Activated naive CD8-positive, alpha-beta T cell (primary cell): ENCODE measurements around the gene LGR5.
"Not testable (repeated sequence)": the region's sequence is repeated elsewhere in the genome, so short reads cannot be mapped to it uniquely, and the experiment has no call there.

Source experiments
- H3K27ac Mint-ChIP-seq: one replicate; pipeline ENCODE4 v1.8.0; 2021; ENCODE audit warnings: mixed read lengths
- H3K27me3 Mint-ChIP-seq: one replicate; pipeline ENCODE4 v1.8.0; 2021; ENCODE audit warnings: mixed read lengths
- H3K36me3 Mint-ChIP-seq: one replicate; pipeline ENCODE4 v1.8.0; 2021; ENCODE audit warnings: mixed read lengths
- H3K4me1 Mint-ChIP-seq: one replicate; pipeline ENCODE4 v1.8.0; 2021; ENCODE audit warnings: low read depth, mixed read lengths
- H3K4me3 Mint-ChIP-seq: one replicate; pipeline ENCODE4 v1.8.0; 2021; ENCODE audit warnings: mild to moderate bottlenecking, mixed read lengths
- H3K9me3 Mint-ChIP-seq: one replicate; pipeline ENCODE4 v1.8.0; 2021; ENCODE audit warnings: low read depth, mixed read lengths

The LGR5 gene

DNA sequence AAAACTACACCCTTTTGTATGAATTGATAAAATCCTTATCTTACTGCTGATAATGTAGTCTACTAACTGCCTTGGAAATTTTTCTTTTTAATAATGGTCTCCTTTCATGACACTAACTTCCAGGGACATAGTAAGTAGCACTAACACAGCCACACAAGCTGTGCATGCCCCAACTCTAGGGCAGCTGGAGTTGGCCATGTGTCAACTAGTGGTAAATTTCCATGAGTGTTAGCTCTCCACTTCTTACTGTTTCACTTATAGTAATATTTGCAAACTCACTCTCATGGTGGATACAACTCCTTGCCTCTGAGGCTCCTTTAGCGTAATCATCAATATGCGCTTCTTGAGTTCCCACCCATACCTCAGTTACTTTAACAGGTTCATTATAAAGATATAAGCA lies 38.0 kb downstream of the LGR5 start:
- H3K27ac Mint-ChIP-seq: no peak overlapping the region
- no peaks in the 10 kb centered on the region for H3K4me1 Mint-ChIP-seq
- H3K4me3 Mint-ChIP-seq: no peak overlapping the region
- H3K27me3 Mint-ChIP-seq: peaks cover 6% of the 10 kb centered on the region
- H3K36me3 Mint-ChIP-seq: no peaks in the 10 kb centered on the region
- H3K9me3 Mint-ChIP-seq: no peaks in the 10 kb centered on the region

- no peaks in the 10 kb centered on the region for H3K4me1 Mint-ChIP-seq
- no peaks in the 10 kb centered on the region for H3K9me3 Mint-ChIP-seq
- H3K4me3 Mint-ChIP-seq: no peak overlapping the region
- H3K27me3 Mint-ChIP-seq: peaks cover 4% of the 10 kb centered on the region
- no peak overlapping the region for H3K27ac Mint-ChIP-seq
- H3K36me3 Mint-ChIP-seq: no peaks in the 10 kb centered on the region
Measured at GRCh38 chr12:71478270-71478669, 38.7 kb downstream of the LGR5 start.

GRCh38 chr12:71484272-71484905 lies 44.8 kb downstream of the LGR5 start:
- H3K27ac Mint-ChIP-seq: no peak overlapping the region
- no peaks in the 10 kb centered on the region for H3K9me3 Mint-ChIP-seq

DNA sequence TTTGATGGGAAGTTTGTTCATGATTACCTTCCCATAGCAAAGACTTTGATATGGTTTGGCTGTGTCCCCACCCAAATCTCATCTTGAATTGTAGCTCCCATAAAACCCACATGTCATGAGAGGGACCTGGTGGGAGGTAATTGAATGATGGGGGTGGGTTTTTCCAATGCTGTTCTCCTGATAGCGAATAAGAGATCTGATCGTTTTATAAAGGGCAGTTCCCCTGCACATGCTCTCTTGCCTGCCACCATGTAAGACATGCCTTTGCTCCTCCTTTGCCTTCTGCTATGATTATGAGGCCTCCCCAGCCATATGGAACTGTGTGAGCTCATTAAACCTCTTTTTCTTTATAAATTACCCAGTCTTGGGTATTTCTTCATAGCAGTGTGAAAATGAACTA lies 51.2 kb downstream of the LGR5 start:
- not testable (repeated sequence) for H3K4me1 Mint-ChIP-seq, H3K36me3 Mint-ChIP-seq, H3K27ac Mint-ChIP-seq, H3K9me3 Mint-ChIP-seq, H3K4me3 Mint-ChIP-seq, H3K27me3 Mint-ChIP-seq

More at GRCh38 chr12:71484272-71484905, 44.8 kb downstream of the LGR5 start:
- no peak overlapping the region for H3K4me3 Mint-ChIP-seq
- H3K36me3 Mint-ChIP-seq: no peaks in the 10 kb centered on the region
- no peaks in the 10 kb centered on the region for H3K4me1 Mint-ChIP-seq
- no peaks in the 10 kb centered on the region for H3K27me3 Mint-ChIP-seq

DNA sequence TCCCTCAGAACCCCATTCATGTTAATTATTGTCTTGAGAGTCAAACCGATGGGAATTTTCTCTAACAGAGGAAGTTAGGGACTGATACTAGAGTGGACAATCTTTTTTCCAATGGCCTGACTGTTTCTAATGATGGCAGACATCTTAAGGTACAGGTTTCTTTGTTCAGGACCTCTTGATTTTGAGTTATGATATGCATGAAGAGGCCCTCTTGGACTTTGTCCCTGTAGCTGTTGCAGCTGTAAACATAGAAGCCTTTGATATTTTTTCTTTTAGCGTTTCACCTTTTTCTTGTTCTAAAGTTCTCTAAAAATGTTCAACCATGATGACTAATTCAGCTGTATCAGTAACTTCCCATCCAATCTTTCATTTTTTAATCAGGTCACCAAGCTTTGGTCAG lies 53.0 kb downstream of the LGR5 start:
- H3K4me3 Mint-ChIP-seq: no peak overlapping the region
- no peak overlapping the region for H3K27ac Mint-ChIP-seq
- H3K36me3 Mint-ChIP-seq: peaks cover 2% of the 10 kb centered on the region
- peaks cover 5% of the 10 kb centered on the region for H3K27me3 Mint-ChIP-seq
- no peaks in the 10 kb centered on the region for H3K4me1 Mint-ChIP-seq
- H3K9me3 Mint-ChIP-seq: peaks cover 9% of the 10 kb centered on the region

GRCh38 chr12:71499834-71500233 lies 60.2 kb downstream of the LGR5 start:
- Mint-ChIP-seq H3K4me1 (peaks cover 13% of the 10 kb centered on the region), H3K27me3 (peaks cover 5% of the 10 kb centered on the region), H3K27ac (no peak overlapping the region), H3K9me3 (peaks cover 5% of the 10 kb centered on the region), H3K36me3 (no peaks in the 10 kb centered on the region), H3K4me3 (no peak overlapping the region)

DNA sequence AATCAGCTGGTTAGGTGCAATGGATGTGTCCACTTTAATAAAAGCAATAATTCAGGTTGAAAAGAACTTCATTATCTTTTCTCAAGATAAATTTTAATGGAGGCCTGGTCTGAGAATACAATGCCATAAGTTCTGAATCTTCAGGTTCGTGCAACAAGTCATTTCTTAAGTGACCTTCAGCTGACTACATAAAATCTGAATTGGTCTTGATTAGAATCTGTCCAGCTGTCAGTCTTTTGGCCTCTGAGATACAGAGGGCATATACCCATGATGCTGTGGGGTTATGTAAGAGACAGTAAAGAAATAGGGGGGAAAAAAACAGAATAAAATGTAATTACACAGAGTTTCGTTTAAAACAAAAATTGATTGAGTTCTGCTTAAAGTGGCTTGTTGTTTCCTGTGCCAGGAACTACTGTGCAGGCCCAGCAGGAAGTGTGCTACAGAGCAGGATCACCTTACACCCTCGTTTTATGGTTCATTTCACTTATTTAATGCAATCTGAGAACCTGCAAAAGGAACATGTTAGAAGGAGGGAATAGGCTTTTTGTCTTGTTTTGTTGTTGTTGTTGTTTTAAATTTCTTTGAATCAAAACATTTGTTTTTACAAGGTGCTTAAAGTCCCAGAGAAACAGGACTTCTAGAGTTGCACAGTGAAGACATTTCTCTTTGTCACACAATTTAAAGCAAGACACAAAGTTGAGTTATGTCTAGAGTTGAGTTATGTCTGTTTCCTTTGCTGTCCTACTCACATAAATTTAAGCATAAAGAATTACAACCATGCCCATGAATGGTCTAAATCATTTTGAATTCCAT lies 64.2 kb downstream of the LGR5 start:
- no peaks in the 10 kb centered on the region for H3K36me3 Mint-ChIP-seq
- peaks cover 13% of the 10 kb centered on the region for H3K4me1 Mint-ChIP-seq
- peak overlapping the region; percentile 1 for H3K27ac Mint-ChIP-seq
- H3K9me3 Mint-ChIP-seq: no peaks in the 10 kb centered on the region
- H3K4me3 Mint-ChIP-seq: no peak overlapping the region
- no peaks in the 10 kb centered on the region for H3K27me3 Mint-ChIP-seq

- no peak overlapping the region for H3K27ac Mint-ChIP-seq
- H3K27me3 Mint-ChIP-seq: no peaks in the 10 kb centered on the region
- no peaks in the 10 kb centered on the region for H3K36me3 Mint-ChIP-seq
- H3K9me3 Mint-ChIP-seq: no peaks in the 10 kb centered on the region
- peaks cover 13% of the 10 kb centered on the region for H3K4me1 Mint-ChIP-seq
- H3K4me3 Mint-ChIP-seq: no peak overlapping the region
Measured at GRCh38 chr12:71504476-71504875, 64.9 kb downstream of the LGR5 start.

DNA sequence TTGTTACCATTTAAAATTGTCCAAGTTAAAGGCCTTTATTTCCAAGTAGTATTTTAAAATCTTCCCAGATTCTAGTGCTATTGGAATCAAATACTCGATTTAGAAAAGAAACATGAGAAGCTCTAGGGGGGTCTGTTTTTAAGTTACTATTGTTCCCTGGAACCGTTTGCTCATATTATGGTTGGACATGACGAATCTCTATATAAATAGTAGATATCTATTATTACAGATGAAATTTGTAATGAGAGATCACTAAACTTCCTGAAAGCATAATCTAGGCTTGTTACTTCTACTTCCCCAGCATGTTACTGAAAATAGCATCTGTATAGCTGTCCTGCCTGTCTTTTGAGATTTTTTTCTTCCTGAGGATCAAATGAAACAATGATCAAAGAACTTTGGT lies 70.1 kb downstream of the LGR5 start:
- H3K4me1 Mint-ChIP-seq: no peaks in the 10 kb centered on the region
- H3K27me3 Mint-ChIP-seq: peaks cover 6% of the 10 kb centered on the region
- no peaks in the 10 kb centered on the region for H3K9me3 Mint-ChIP-seq
- no peak overlapping the region for H3K4me3 Mint-ChIP-seq
- H3K36me3 Mint-ChIP-seq: no peaks in the 10 kb centered on the region
- H3K27ac Mint-ChIP-seq: no peak overlapping the region

DNA sequence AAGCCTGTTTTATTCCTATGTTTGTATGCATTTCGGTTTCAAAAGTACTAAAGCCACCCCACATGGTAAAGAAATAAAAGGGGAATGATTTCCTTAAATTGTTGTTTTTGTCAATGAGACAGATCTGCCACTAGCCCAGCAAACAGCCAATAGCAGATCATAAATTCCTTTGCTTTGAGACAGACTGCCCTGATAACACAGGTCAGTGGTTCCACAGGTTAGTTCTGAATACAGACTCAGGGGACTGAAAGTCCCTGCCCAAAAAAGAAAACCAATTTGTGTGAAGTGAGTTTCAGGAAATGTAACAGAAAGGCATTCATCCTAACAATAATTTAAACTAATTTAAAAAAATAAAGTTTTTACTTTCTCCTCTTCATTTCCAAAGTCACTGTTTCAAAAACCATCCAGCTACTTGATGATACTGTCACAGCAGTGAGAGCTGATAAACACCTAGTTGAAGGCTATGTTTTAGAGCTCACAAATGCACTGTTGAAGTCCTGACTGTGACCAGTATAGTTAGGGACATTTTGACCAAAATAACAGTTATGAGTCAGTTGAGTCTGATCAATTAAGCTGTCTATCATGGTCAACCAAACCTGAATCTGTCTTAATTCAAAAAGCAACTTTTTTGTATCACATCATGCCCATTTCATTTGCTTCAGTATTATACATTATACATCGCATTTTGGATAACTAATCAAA lies 77.7 kb downstream of the LGR5 start:
- no peaks in the 10 kb centered on the region for H3K9me3 Mint-ChIP-seq
- H3K36me3 Mint-ChIP-seq: no peaks in the 10 kb centered on the region
- H3K27ac Mint-ChIP-seq: no peak overlapping the region
- H3K27me3 Mint-ChIP-seq: peaks cover 10% of the 10 kb centered on the region
- no peak overlapping the region for H3K4me3 Mint-ChIP-seq
- no peaks in the 10 kb centered on the region for H3K4me1 Mint-ChIP-seq

- H3K27ac Mint-ChIP-seq: no peak overlapping the region
Measured at GRCh38 chr12:71521125-71521524, 81.5 kb downstream of the LGR5 start.

DNA sequence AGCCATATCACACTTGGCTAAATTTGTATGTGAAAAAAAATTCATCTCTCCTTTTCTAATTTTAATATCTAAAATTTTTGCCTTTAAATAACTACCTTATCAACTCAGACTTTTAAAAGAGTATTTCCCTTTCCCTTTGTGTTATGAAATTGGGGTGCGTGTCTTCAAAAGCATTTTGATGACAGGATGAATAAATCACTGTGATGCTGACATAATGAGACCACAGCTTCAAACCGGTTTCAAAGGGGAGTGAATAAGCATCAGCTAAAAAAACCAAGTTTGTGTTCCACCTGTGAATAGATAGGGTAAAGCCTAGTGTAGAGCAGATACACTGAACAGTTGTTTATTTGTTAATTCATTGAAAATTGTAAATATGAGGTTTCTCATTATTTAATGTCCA lies 85.0 kb downstream of the LGR5 start:
- H3K9me3 Mint-ChIP-seq: no peaks in the 10 kb centered on the region
- H3K4me3 Mint-ChIP-seq: no peak overlapping the region
- no peaks in the 10 kb centered on the region for H3K36me3 Mint-ChIP-seq
- no peaks in the 10 kb centered on the region for H3K4me1 Mint-ChIP-seq
- H3K27ac Mint-ChIP-seq: no peak overlapping the region
- H3K27me3 Mint-ChIP-seq: peaks cover 11% of the 10 kb centered on the region

More at GRCh38 chr12:71521125-71521524, 81.5 kb downstream of the LGR5 start:
- H3K4me3 Mint-ChIP-seq: no peak overlapping the region
- H3K4me1 Mint-ChIP-seq: no peaks in the 10 kb centered on the region
- peaks cover 8% of the 10 kb centered on the region for H3K27me3 Mint-ChIP-seq
- no peaks in the 10 kb centered on the region for H3K36me3 Mint-ChIP-seq
- no peaks in the 10 kb centered on the region for H3K9me3 Mint-ChIP-seq

- Mint-ChIP-seq H3K27ac (no peak overlapping the region), H3K36me3 (no peaks in the 10 kb centered on the region), H3K4me3 (no peak overlapping the region), H3K4me1 (no peaks in the 10 kb centered on the region), H3K27me3 (no peaks in the 10 kb centered on the region), H3K9me3 (no peaks in the 10 kb centered on the region)
Measured at GRCh38 chr12:71533703-71534102, 94.1 kb downstream of the LGR5 start.

- H3K4me1 Mint-ChIP-seq: no peaks in the 10 kb centered on the region
- H3K27me3 Mint-ChIP-seq: peaks cover 2% of the 10 kb centered on the region
- no peaks in the 10 kb centered on the region for H3K9me3 Mint-ChIP-seq
- no peak overlapping the region for H3K27ac Mint-ChIP-seq
- H3K36me3 Mint-ChIP-seq: no peaks in the 10 kb centered on the region
- H3K4me3 Mint-ChIP-seq: no peak overlapping the region
Measured at GRCh38 chr12:71536279-71536938, 96.8 kb downstream of the LGR5 start.
